ENCODE measurements around the gene TEX44. TPM values are rescaled to one million over a fixed set of nuclear protein-coding genes. Genes with fewer than 3 reads are reported as not detected.

The TEX44 gene
- total and polyA plus RNA-seq, 2 of the 13 experiments (the other 11 are each of a cell fraction or from before 2014, with no cell fraction given) = not detected

DNA sequence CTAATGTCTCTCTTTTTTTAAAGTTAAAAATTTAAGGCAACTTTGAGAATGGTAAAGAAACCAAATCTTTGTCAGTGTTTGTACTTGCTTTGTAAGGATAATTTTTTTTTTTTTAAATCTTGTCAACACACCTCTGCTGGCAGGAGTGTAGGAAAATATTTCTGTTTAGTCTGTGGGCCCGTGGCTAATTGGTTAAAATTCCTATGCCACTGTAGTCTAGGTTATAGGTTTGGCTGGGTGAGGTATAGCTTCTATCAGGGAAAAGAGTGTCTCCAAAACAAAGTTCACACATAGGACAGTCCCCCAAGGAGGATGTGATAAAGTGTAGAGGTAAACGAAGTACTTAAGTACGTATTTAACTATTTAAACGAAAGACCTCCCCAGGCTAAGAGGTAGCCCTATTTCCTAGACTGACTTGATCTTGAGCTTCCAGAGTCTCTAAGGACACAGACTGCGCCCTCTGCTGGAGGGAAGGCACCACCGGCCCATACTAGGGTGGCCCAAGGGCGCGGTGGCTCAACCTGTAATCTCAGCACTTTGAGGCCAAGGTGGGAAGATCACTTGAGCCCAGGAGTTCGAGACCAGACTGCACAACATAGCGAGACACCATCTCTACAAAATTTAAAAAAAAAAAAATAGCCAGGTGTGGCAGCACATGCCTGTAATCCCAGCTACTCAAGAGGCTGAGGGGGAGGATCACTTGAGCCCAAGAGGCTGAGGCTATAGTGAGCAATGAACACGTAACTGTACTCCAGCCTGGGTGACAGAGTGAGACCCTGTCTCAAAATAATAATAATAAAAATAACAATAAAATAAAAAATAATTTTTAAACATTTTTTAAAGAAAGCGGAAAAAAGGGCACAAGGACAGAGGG is 8.9 kb downstream of the TEX44 start:
- Histone ChIP-seq H3K27me3 (ENCODE audit: control insufficient read depth in 1 of 2, insufficient read depth in 2 of 2, low read length in 2 of 2) (peaks cover 7 to 27% of the 10 kb centered on the region in 2 experiments; a peak in 4 of 5 replicates), H3K27ac (ENCODE audit: extremely low read length, insufficient read depth, low read length) (no peak overlapping the region), H3K79me2 (ENCODE audit: insufficient read depth, low read length) (no peaks in the 10 kb centered on the region), H3K9ac (ENCODE audit: insufficient read depth, low read depth, low read length) (no peak overlapping the region), H3K4me2 (ENCODE audit: low read depth, low read length) (no peak overlapping the region), H3K4me1 (ENCODE audit: insufficient read depth, low read length) (peaks cover 21% of the 10 kb centered on the region), H3K4me3 (replicated peaks in 1 of 3; ENCODE audit: insufficient read depth in 1 of 3, low read depth in 2 of 3, low read length in 3 of 3) (no peak overlapping the region), H3K9me3 (ENCODE audit: low read length) (no peaks in the 10 kb centered on the region), H4K20me1 (ENCODE audit: insufficient read depth, low read length) (no peaks in the 10 kb centered on the region), H2AFZ (ENCODE audit: low read length) (no peak overlapping the region), H3K36me3 (replicated peaks in 1 of 2; ENCODE audit: control insufficient read depth in 1 of 2, insufficient read depth in 2 of 2, low read length in 2 of 2) (no peaks in the 10 kb centered on the region)
- CTCF ChIA-PET (ENCODE audit: low intra/inter-chr PET ratio, low total read pairs) = interaction anchor here (1.4 to 2.5 kb wide), 3 partner anchors 38 to 84 kb away, joined by 5 to 9 read pairs (median 8); no protein-coding TSS in a partner anchor
- no TSS peak for BruUV-seq (replicated peaks)
- DNase-seq (ENCODE audit: low spot score) = peak; percentile 75
- in situ Hi-C loops (cut with HindIII; ENCODE audit: extremely low pct_ligation_motif_present, low pct_unique_long_range_greater_than_20kb) = no loop called here
- intact Hi-C loops (cut with micrococcal nuclease; ENCODE audit: unreplicated experiment) = loop anchor here (1.0 kb wide), 3 partner anchors 38 to 119 kb away; no protein-coding TSS in a partner anchor
- POLR2A ChIA-PET = interaction anchor here (1.0 to 2.1 kb wide), 2 partner anchors 16 to 137 kb away, joined by 3 to 5 read pairs; partner anchors contain the start of gene NCL
- WGBS (ENCODE audit: low lambda C conversion rate) = 15% methylated on average over 12 of the region's 12 CpGs
- ATAC-seq = peak; percentile 61
- FAIRE-seq = peak; percentile 84
- TF ChIP-seq ZNF652 (CRISPR knock-in tag; IDR thresholded peaks at IDR 0.05; ENCODE audit: borderline replicate concordance, low read depth) (0 out of 2 replicates have a peak, but pooled peaks have one; percentile 16), SMAD3 (CRISPR knock-in tag; IDR thresholded peaks at IDR 0.05) (0 out of 2 replicates have a peak, but pooled peaks have one; percentile 32), CTCF (CRISPR knock-in tag; IDR thresholded peaks at IDR 0.05) (peak; percentile 93), ZNF879 (CRISPR knock-in tag; IDR thresholded peaks at IDR 0.05) (no peak), SMC3 (IDR thresholded peaks at IDR 0.05; ENCODE audit: low read length) (peak; percentile 54), NFRKB (IDR thresholded peaks at IDR 0.05) (no peak), STAG1 (CRISPR knock-in tag; IDR thresholded peaks at IDR 0.05) (peak; percentile 57), SRSF4 (IDR thresholded peaks at IDR 0.05; ENCODE audit: low read depth, low read length, poor library complexity, severe bottlenecking) (no peak), BCL6 (CRISPR knock-in tag; IDR thresholded peaks at IDR 0.05) (0 out of 2 replicates have a peak, but pooled peaks have one; percentile 12), ZNF644 (CRISPR knock-in tag; IDR thresholded peaks at IDR 0.05; ENCODE audit: low read depth) (0 out of 2 replicates have a peak, but pooled peaks have one; percentile 43), MED1 (CRISPR knock-in tag; IDR thresholded peaks at IDR 0.05) (no peak), RAD21 (CRISPR knock-in tag; IDR thresholded peaks at IDR 0.05) (peak; percentile 37; the same call in 1 of the 2 replicates), KDM2A (CRISPR knock-in tag; IDR thresholded peaks at IDR 0.05; ENCODE audit: borderline replicate concordance, low read depth) (0 out of 2 replicates have a peak, but pooled peaks have one; percentile 40), XRCC5 (optimal IDR thresholded peaks at IDR 0.05; ENCODE audit: low read length) (peak; percentile 87), TEAD3 (CRISPR knock-in tag; optimal IDR thresholded peaks at IDR 0.05; ENCODE audit: borderline replicate concordance) (peak; percentile 62)
- TF ChIP-seq, protein P1, sequence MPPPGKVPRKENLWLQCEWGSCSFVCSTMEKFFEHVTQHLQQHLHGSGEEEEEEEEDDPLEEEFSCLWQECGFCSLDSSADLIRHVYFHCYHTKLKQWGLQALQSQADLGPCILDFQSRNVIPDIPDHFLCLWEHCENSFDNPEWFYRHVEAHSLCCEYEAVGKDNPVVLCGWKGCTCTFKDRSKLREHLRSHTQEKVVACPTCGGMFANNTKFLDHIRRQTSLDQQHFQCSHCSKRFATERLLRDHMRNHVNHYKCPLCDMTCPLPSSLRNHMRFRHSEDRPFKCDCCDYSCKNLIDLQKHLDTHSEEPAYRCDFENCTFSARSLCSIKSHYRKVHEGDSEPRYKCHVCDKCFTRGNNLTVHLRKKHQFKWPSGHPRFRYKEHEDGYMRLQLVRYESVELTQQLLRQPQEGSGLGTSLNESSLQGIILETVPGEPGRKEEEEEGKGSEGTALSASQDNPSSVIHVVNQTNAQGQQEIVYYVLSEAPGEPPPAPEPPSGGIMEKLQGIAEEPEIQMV (CRISPR knock-in tag; IDR thresholded peaks at IDR 0.05; ENCODE audit: low read depth) = 0 out of 2 replicates have a peak, but pooled peaks have one; percentile 42
- TF ChIP-seq, protein P2, sequence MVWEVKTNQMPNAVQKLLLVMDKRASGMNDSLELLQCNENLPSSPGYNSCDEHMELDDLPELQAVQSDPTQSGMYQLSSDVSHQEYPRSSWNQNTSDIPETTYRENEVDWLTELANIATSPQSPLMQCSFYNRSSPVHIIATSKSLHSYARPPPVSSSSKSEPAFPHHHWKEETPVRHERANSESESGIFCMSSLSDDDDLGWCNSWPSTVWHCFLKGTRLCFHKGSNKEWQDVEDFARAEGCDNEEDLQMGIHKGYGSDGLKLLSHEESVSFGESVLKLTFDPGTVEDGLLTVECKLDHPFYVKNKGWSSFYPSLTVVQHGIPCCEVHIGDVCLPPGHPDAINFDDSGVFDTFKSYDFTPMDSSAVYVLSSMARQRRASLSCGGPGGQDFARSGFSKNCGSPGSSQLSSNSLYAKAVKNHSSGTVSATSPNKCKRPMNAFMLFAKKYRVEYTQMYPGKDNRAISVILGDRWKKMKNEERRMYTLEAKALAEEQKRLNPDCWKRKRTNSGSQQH (CRISPR knock-in tag; IDR thresholded peaks at IDR 0.05; ENCODE audit: low read depth) = no peak
